ENCODE measurements around the gene PRRT3. TPM values are rescaled to one million over a fixed set of nuclear protein-coding genes. Genes with fewer than 3 reads are reported as not detected.

Gene PRRT3
- total RNA-seq, 1 donor from 2014 or later: 8.9 TPM

DNA sequence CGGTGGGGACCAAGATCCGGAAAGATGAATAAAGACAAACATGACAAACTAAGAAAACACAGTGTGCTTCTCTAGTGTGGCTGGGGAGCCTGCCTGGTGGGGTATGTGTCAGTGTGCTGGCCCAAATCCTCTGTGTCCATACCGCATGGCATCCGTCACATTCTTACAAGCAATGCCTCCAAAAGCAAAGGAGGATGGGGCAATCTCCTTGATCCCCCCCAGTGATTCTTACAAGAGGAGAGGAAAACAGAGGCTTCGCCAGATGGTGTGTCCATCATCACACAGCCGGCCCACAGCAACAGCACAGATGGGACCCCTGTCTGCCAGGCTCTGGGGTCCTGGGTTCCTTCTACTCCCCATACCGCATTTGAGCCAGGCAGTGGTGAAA, 35.9 kb downstream of the PRRT3 start:
- Mint-ChIP-seq H3K4me3 (ENCODE audit: unreplicated experiment) (peak overlapping the region; percentile 85), H3K9me3 (ENCODE audit: unreplicated experiment) (peaks cover 15% of the 10 kb centered on the region), H3K27me3 (ENCODE audit: unreplicated experiment) (peaks cover 14% of the 10 kb centered on the region), H3K27ac (ENCODE audit: unreplicated experiment) (peak overlapping the region; percentile 95), H3K4me1 (ENCODE audit: low read depth, unreplicated experiment) (peaks cover 20% of the 10 kb centered on the region), H3K36me3 (ENCODE audit: unreplicated experiment) (peaks cover 6% of the 10 kb centered on the region)
- peak; percentile 36 for DNase-seq
- TF ChIP-seq, protein P1, sequence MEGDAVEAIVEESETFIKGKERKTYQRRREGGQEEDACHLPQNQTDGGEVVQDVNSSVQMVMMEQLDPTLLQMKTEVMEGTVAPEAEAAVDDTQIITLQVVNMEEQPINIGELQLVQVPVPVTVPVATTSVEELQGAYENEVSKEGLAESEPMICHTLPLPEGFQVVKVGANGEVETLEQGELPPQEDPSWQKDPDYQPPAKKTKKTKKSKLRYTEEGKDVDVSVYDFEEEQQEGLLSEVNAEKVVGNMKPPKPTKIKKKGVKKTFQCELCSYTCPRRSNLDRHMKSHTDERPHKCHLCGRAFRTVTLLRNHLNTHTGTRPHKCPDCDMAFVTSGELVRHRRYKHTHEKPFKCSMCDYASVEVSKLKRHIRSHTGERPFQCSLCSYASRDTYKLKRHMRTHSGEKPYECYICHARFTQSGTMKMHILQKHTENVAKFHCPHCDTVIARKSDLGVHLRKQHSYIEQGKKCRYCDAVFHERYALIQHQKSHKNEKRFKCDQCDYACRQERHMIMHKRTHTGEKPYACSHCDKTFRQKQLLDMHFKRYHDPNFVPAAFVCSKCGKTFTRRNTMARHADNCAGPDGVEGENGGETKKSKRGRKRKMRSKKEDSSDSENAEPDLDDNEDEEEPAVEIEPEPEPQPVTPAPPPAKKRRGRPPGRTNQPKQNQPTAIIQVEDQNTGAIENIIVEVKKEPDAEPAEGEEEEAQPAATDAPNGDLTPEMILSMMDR (IDR thresholded peaks at IDR 0.05; ENCODE audit: partially characterized antibody, unreplicated experiment): no peak

DNA sequence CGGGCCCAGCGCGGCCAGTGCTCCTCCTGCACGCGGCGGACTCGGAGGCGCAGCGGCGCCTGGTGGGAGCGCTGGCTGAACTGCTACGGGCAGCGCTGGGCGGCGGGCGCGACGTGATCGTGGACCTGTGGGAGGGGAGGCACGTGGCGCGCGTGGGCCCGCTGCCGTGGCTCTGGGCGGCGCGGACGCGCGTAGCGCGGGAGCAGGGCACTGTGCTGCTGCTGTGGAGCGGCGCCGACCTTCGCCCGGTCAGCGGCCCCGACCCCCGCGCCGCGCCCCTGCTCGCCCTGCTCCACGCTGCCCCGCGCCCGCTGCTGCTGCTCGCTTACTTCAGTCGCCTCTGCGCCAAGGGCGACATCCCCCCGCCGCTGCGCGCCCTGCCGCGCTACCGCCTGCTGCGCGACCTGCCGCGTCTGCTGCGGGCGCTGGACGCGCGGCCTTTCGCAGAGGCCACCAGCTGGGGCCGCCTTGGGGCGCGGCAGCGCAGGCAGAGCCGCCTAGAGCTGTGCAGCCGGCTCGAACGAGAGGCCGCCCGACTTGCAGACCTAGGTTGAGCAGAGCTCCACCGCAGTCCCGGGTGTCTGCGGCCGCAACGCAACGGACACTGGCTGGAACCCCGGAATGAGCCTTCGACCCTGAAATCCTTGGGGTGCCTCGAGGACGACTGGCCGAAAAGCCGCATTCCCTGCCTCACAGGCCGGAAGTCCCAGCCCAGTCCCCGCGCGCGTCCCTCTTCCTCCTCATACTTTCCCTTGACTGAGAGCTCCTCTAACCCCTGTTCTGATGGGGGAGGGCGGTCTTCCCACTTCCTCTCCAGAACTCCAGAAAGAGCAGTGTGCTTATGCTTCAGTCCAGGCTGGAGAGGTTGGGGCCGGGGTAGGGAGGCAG, 36.7 kb downstream of the PRRT3 start:
- Mint-ChIP-seq H3K27me3 (ENCODE audit: unreplicated experiment) (peaks cover 14% of the 10 kb centered on the region), H3K4me1 (ENCODE audit: low read depth, unreplicated experiment) (peaks cover 20% of the 10 kb centered on the region), H3K9me3 (ENCODE audit: unreplicated experiment) (peaks cover 15% of the 10 kb centered on the region)

DNA sequence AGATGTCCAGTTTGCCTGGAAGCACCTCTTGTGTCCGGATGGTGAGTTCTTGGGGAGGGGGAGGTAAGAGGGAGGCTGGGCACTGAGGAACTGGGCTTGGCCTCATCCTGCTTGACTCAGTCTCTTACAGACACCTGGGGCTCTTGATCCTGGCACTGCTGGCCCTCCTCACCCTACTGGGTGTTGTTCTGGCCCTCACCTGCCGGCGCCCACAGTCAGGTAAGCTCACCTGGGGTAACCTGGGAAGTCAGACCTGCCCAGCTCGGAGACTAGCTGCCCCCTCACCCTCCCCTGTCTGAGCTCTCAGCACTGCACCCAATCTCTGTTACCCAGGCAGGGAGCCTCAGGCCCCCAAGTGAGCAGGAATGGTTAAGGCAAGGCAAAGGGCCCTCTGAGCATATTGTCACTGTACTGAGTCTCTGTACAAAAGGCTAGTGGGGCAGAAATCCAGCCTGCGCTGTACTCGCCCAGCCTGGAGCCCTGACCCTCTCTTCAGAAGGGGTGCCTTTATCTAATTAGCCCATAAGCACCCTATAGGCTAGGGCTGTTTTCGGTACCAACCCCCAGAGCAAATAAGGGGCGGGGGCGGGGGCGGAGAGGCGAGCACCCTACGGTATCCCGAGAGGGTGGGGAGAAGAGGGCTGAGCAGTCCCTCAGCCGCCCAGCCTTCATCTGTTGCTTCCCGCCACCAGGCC, 37.5 kb downstream of the PRRT3 start:
- no peak for DNase-seq
- H3K4me3 Mint-ChIP-seq (ENCODE audit: unreplicated experiment): peak overlapping the region; percentile 42
- H3K27me3 Mint-ChIP-seq (ENCODE audit: unreplicated experiment): peaks cover 11% of the 10 kb centered on the region
- H3K36me3 Mint-ChIP-seq (ENCODE audit: unreplicated experiment): peaks cover 6% of the 10 kb centered on the region
- H3K9me3 Mint-ChIP-seq (ENCODE audit: unreplicated experiment): peaks cover 15% of the 10 kb centered on the region
- H3K4me1 Mint-ChIP-seq (ENCODE audit: low read depth, unreplicated experiment): peaks cover 20% of the 10 kb centered on the region
- TF ChIP-seq, protein P1 (IDR thresholded peaks at IDR 0.05; ENCODE audit: partially characterized antibody, unreplicated experiment): no peak
- H3K27ac Mint-ChIP-seq (ENCODE audit: unreplicated experiment): peak overlapping the region; percentile 76

More for the DNA sequence above, 36.7 kb downstream of the PRRT3 start:
- peaks cover 6% of the 10 kb centered on the region for H3K36me3 Mint-ChIP-seq (ENCODE audit: unreplicated experiment)
- DNase-seq: peak; percentile 82
- TF ChIP-seq, protein P1 (IDR thresholded peaks at IDR 0.05; ENCODE audit: partially characterized antibody, unreplicated experiment): no peak
- peak overlapping the region; percentile 85 for H3K4me3 Mint-ChIP-seq (ENCODE audit: unreplicated experiment)
- peak overlapping the region; percentile 95 for H3K27ac Mint-ChIP-seq (ENCODE audit: unreplicated experiment)

DNA sequence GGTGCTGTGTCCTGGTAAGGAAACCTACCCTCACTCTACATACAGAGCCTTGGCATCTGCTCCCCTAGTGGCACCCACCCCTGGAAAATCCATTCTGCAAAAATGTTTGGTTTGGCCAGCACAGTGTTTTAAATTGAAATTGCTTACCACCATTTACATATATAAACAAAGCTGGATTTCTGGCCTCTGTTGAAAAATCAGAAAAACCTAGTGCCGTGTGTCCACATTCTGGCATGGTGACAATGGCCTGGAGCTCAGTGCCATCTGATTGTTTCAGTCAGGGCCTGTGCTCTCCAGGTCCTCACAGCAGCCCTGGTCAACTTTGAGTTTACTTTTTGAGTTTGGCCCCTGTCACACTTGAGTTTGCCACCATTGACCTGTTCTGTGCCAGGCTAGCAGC, 38.2 kb downstream of the PRRT3 start:
- DNase-seq: no peak
- peaks cover 6% of the 10 kb centered on the region for H3K36me3 Mint-ChIP-seq (ENCODE audit: unreplicated experiment)
- peak overlapping the region; percentile 59 for H3K27ac Mint-ChIP-seq (ENCODE audit: unreplicated experiment)
- H3K9me3 Mint-ChIP-seq (ENCODE audit: unreplicated experiment): peaks cover 15% of the 10 kb centered on the region
- H3K4me1 Mint-ChIP-seq (ENCODE audit: low read depth, unreplicated experiment): peaks cover 20% of the 10 kb centered on the region
- peak overlapping the region; percentile 30 for H3K4me3 Mint-ChIP-seq (ENCODE audit: unreplicated experiment)
- peaks cover 11% of the 10 kb centered on the region for H3K27me3 Mint-ChIP-seq (ENCODE audit: unreplicated experiment)
- TF ChIP-seq, protein P1 (IDR thresholded peaks at IDR 0.05; ENCODE audit: partially characterized antibody, unreplicated experiment): no peak
